ENCODE measurements around the gene SLC66A3.
"Not testable (repeated sequence)": the region's sequence is repeated elsewhere in the genome, so short reads cannot be mapped to it uniquely, and the experiment has no call there.

The SLC66A3 gene

GRCh38 chr2:11163439-11164317, 8.4 kb downstream of the SLC66A3 start:
- DNase-seq (ENCODE audit: low spot score) = no peak

- DNase-seq (ENCODE audit: low spot score) = not testable (repeated sequence)
Observed at GRCh38 chr2:11165046-11165445, 9.8 kb downstream of the SLC66A3 start.

- no peak for DNase-seq (ENCODE audit: low spot score)
Observed at GRCh38 chr2:11166476-11166875, 11.2 kb downstream of the SLC66A3 start.

GRCh38 chr2:11168488-11168887, 13.2 kb downstream of the SLC66A3 start:
- no peak for DNase-seq (ENCODE audit: low spot score)

GRCh38 chr2:11169333-11169732, 14.1 kb downstream of the SLC66A3 start:
- no peak for DNase-seq (ENCODE audit: low spot score)

GRCh38 chr2:11174222-11174621, 19.0 kb downstream of the SLC66A3 start:
- DNase-seq (ENCODE audit: low spot score) = no peak

GRCh38 chr2:11175293-11175795, 20.1 kb downstream of the SLC66A3 start:
- DNase-seq (ENCODE audit: low spot score) = no peak

- DNase-seq (ENCODE audit: low spot score) = no peak
Observed at GRCh38 chr2:11177871-11178690, 22.8 kb downstream of the SLC66A3 start.

- no peak for DNase-seq (ENCODE audit: low spot score)
Observed at GRCh38 chr2:11179196-11179595, 23.9 kb downstream of the SLC66A3 start.

GRCh38 chr2:11179899-11180298, 24.6 kb downstream of the SLC66A3 start:
- no peak for DNase-seq (ENCODE audit: low spot score)

- no peak for DNase-seq (ENCODE audit: low spot score)
Observed at GRCh38 chr2:11180653-11181052, 25.4 kb downstream of the SLC66A3 start.

- DNase-seq (ENCODE audit: low spot score) = no peak
Observed at GRCh38 chr2:11182951-11183350, 27.7 kb downstream of the SLC66A3 start.

GRCh38 chr2:11186145-11186544, 30.9 kb downstream of the SLC66A3 start:
- DNase-seq (ENCODE audit: low spot score) = no peak

- DNase-seq (ENCODE audit: low spot score) = no peak
Observed at GRCh38 chr2:11187083-11187619, 31.9 kb downstream of the SLC66A3 start.

- no peak for DNase-seq (ENCODE audit: low spot score)
Observed at GRCh38 chr2:11187731-11188130, 32.5 kb downstream of the SLC66A3 start.

- DNase-seq (ENCODE audit: low spot score) = no peak
Observed at GRCh38 chr2:11196246-11196645, 41.0 kb downstream of the SLC66A3 start.

GRCh38 chr2:11200651-11201050, 45.4 kb downstream of the SLC66A3 start:
- no peak for DNase-seq (ENCODE audit: low spot score)

- DNase-seq (ENCODE audit: low spot score) = no peak
Observed at GRCh38 chr2:11201969-11202368, 46.7 kb downstream of the SLC66A3 start.

GRCh38 chr2:11203480-11203879, 48.2 kb downstream of the SLC66A3 start:
- DNase-seq (ENCODE audit: low spot score) = peak; percentile 68

GRCh38 chr2:11208083-11208482, 52.8 kb downstream of the SLC66A3 start:
- no peak for DNase-seq (ENCODE audit: low spot score)

GRCh38 chr2:11212645-11213044, 57.4 kb downstream of the SLC66A3 start:
- no peak for DNase-seq (ENCODE audit: low spot score)

GRCh38 chr2:11213090-11213638, 57.9 kb downstream of the SLC66A3 start:
- no peak for DNase-seq (ENCODE audit: low spot score)
